Vagina (tissue), 2 donors: ENCODE results near the gene LMOD1. TPM values are rescaled to one million over a fixed set of nuclear protein-coding genes. Genes with fewer than 3 reads are reported as not detected.

Experiments
- DNase-seq, 2 donors: peaks; one replicate each; pipeline ENCODE4 v3.0.0-alpha.2; 2017; ENCODE audit errors: extremely low spot score in 2 of 2
- H3K27ac ChIP-seq: fragments of 200-600 bp; sonication (generic); one replicate; pipeline ENCODE4 v1.5.1; 2019
- H3K27me3 ChIP-seq: fragments of 200-600 bp; sonication (generic); one replicate; pipeline ENCODE4 v1.5.1; 2019
- H3K36me3 ChIP-seq, 2 donors: fragments of 200-600 bp; sonication (generic); one replicate each; pipeline ENCODE4 v1.5.1; 2017 to 2019
- H3K4me1 ChIP-seq: fragments of 200-600 bp; sonication (generic); one replicate; pipeline ENCODE4 v1.5.1; 2019
- H3K4me3 ChIP-seq, 2 donors: fragments of 200-600 bp; sonication (generic); 1 replicate in 1 of 2; 2 replicates in 1 of 2; pipeline ENCODE4 v1.5.1; 2016 to 2019
- H3K9me3 ChIP-seq: fragments of 200-600 bp; sonication (generic); one replicate; pipeline ENCODE4 v1.5.1; 2019
- POLR2A ChIP-seq, 2 donors: fragments of 450-650 bp; IDR thresholded peaks; one replicate each; pipeline ENCODE4 v1.6.1; 2017; ENCODE audit warnings: antibody characterized with exemption in 2 of 2, mild to moderate bottlenecking in 2 of 2, moderate library complexity in 2 of 2
- POLR2AphosphoS5 ChIP-seq, 2 donors: sonication (generic); formaldehyde crosslinking; IDR thresholded peaks; one replicate each; pipeline ENCODE4 v1.9.0; 2017; ENCODE audit warnings: antibody characterized with exemption in 2 of 2, mild to moderate bottlenecking in 2 of 2, low read depth in 1 of 2; ENCODE audit not compliant: insufficient read depth in 1 of 2
- intact Hi-C: fragments of 100-400 bp; cut with DNase I; formaldehyde crosslinking; loops from one replicate; pipeline ENCODE4 v1.15.1; 2023
- total RNA-seq: library from RNA; depleted of rRNA; stranded (reverse); fragments of >200 nt; gene quantifications from one replicate; pipeline ENCODE4 v1.2.3, GENCODE V29; 2016
- TF ChIP-seq, protein P1 (sequence below), 3 experiments: fragments of 450-650 bp in 2 of 3; fragments of 200-600 bp in 1 of 3; sonication (generic) in 1 of 3; IDR thresholded peaks; one replicate each; pipeline ENCODE4 v1.5.1; 2017 to 2019; ENCODE audit warnings: antibody characterized with exemption in 3 of 3, mild to moderate bottlenecking in 2 of 3, moderate library complexity in 2 of 3

The LMOD1 gene
- total RNA-seq, 1 donor from 2014 or later: 107 TPM

DNA sequence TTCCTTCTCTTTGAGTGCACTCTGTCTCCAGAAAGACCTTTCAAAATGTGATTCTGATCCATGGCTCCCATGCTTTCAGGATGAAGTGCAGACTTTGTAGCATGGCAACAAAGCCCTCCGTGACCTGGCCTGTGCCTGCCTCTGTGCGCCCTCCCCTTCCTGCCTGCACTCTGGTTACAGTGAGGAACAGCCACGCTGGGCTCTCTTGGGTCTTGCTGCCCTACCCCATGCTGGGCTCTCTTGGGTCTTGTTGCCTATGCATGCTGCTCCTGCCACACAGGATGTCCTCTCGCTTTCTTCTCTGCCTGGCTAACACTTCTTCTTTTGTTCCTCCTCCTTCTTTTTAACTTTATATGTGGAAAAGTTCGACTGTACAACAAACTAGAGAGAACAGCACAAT is 28.0 kb downstream of the LMOD1 start:
- H3K4me3 ChIP-seq: no peak overlapping the region
- H3K4me1 ChIP-seq: peaks cover 76% of the 10 kb centered on the region
- peak overlapping the region; percentile 92 for H3K27ac ChIP-seq
- intact Hi-C loops: no loop called here
- H3K36me3 ChIP-seq: no peaks in the 10 kb centered on the region
- no peaks in the 10 kb centered on the region for H3K27me3 ChIP-seq
- H3K9me3 ChIP-seq: no peaks in the 10 kb centered on the region
- no peak for DNase-seq
- TF ChIP-seq, protein P1, sequence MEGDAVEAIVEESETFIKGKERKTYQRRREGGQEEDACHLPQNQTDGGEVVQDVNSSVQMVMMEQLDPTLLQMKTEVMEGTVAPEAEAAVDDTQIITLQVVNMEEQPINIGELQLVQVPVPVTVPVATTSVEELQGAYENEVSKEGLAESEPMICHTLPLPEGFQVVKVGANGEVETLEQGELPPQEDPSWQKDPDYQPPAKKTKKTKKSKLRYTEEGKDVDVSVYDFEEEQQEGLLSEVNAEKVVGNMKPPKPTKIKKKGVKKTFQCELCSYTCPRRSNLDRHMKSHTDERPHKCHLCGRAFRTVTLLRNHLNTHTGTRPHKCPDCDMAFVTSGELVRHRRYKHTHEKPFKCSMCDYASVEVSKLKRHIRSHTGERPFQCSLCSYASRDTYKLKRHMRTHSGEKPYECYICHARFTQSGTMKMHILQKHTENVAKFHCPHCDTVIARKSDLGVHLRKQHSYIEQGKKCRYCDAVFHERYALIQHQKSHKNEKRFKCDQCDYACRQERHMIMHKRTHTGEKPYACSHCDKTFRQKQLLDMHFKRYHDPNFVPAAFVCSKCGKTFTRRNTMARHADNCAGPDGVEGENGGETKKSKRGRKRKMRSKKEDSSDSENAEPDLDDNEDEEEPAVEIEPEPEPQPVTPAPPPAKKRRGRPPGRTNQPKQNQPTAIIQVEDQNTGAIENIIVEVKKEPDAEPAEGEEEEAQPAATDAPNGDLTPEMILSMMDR (IDR thresholded peaks at IDR 0.05): no peak
- no peak for TF ChIP-seq POLR2A (IDR thresholded peaks at IDR 0.05)
- TF ChIP-seq POLR2AphosphoS5 (IDR thresholded peaks at IDR 0.05; ENCODE audit: insufficient read depth in 1 of 2, low read depth in 1 of 2): no peak

GRCh38 chr1:201917362-201918033 is 28.9 kb downstream of the LMOD1 start:
- Histone ChIP-seq H3K27ac (peak overlapping the region; percentile 92), H3K9me3 (no peaks in the 10 kb centered on the region), H3K27me3 (no peaks in the 10 kb centered on the region), H3K4me3 (no peak overlapping the region), H3K36me3 (no peaks in the 10 kb centered on the region), H3K4me1 (peaks cover 85% of the 10 kb centered on the region)
- no peak for DNase-seq
- TF ChIP-seq POLR2A (IDR thresholded peaks at IDR 0.05): no peak
- peak in 1 of 2 donors; percentile 31 for TF ChIP-seq POLR2AphosphoS5 (IDR thresholded peaks at IDR 0.05; ENCODE audit: insufficient read depth in 1 of 2, low read depth in 1 of 2)
- intact Hi-C loops: no loop called here

GRCh38 chr1:201916649-201917249 is 29.6 kb downstream of the LMOD1 start:
- Histone ChIP-seq H3K4me3 (peak overlapping the region in 1 of 2 donors; percentile 19), H3K9me3 (no peaks in the 10 kb centered on the region), H3K27ac (peak overlapping the region; percentile 92), H3K36me3 (no peaks in the 10 kb centered on the region), H3K27me3 (no peaks in the 10 kb centered on the region), H3K4me1 (peaks cover 92% of the 10 kb centered on the region)
- intact Hi-C loops: no loop called here
- TF ChIP-seq, protein P1 (IDR thresholded peaks at IDR 0.05): no peak
- TF ChIP-seq POLR2AphosphoS5 (IDR thresholded peaks at IDR 0.05; ENCODE audit: insufficient read depth in 1 of 2, low read depth in 1 of 2): peak; percentile 70 to 74
- DNase-seq: no peak

DNA sequence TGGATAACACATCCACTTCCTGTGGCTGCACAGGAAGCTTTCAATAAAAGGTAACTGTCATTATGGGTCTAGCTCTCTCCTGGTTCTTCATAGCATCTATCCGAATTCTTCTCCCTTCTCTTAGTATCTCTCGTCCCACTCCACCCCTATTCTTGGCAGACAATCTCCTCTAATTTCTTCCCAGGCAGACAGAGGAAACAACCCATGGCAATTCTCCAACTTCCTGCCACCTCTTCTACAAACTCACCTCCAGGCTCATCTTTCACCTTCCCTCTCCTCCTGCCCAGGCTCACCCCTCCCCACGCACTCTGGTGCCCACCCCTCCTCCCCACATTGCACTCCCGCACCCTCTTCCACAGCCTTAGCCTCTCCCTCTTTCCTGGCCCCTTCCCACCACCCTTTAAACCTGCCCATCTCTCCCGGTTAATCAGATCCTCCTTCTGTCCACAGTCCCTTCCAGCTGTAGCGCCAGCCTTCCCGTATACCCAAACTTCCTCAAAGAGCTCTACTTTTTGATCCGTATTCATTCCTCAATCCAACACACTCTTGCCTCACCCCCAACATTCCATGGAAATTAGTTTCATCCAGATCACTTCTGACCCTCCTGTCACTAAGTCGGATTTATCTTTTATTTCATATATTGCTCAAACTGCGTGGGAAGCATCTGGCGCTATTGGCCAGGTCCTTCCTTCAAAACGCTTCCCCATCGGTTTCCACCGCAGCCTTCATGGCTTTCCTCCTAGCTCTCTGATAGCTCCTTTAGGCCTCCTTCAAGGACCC is 31.7 kb downstream of the LMOD1 start:
- Histone ChIP-seq H3K9me3 (no peaks in the 10 kb centered on the region), H3K4me1 (peaks cover 90% of the 10 kb centered on the region), H3K36me3 (no peaks in the 10 kb centered on the region), H3K27me3 (no peaks in the 10 kb centered on the region), H3K4me3 (peak overlapping the region in 1 of 2 donors; percentile 8), H3K27ac (peak overlapping the region; percentile 92)
- intact Hi-C loops: no loop called here
- TF ChIP-seq, protein P1 (IDR thresholded peaks at IDR 0.05): no peak
- TF ChIP-seq POLR2AphosphoS5 (IDR thresholded peaks at IDR 0.05; ENCODE audit: insufficient read depth in 1 of 2, low read depth in 1 of 2) (no peak), POLR2A (IDR thresholded peaks at IDR 0.05) (no peak)
- DNase-seq: peak in 1 of 2 donors; percentile 42

DNA sequence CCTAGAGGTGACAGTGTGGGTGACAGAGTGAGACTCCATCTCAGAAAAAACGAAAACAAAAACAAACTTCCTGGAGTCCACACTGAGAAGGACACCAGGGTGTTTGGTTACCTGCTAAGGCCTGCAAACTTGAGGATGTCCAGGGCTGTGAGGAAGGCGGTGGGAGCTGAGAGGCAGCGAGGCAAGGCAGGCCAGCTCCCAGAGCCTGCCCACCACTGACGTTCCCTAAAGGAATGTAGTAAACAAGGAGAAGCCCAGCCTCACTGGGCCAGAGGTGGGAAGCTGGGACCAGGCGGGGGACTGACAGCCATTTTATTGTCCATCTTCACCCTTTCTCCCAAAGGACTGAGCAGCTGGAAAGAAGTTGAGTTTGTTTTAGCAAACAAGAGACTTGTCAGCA is 33.5 kb downstream of the LMOD1 start:
- intact Hi-C loops: no loop called here
- H3K9me3 ChIP-seq: no peaks in the 10 kb centered on the region
- peaks cover 89% of the 10 kb centered on the region for H3K4me1 ChIP-seq
- H3K27ac ChIP-seq: peak overlapping the region; percentile 92
- no peaks in the 10 kb centered on the region for H3K27me3 ChIP-seq
- TF ChIP-seq, protein P1 (IDR thresholded peaks at IDR 0.05): no peak
- TF ChIP-seq POLR2A (IDR thresholded peaks at IDR 0.05) (no peak), POLR2AphosphoS5 (IDR thresholded peaks at IDR 0.05; ENCODE audit: insufficient read depth in 1 of 2, low read depth in 1 of 2) (peak; percentile 12 to 63)
- DNase-seq: no peak
- H3K36me3 ChIP-seq: no peaks in the 10 kb centered on the region
- no peak overlapping the region for H3K4me3 ChIP-seq
